HepG2 (cell line): ENCODE measurements around the gene FAM162A. TPM values are rescaled to one million over a fixed set of nuclear protein-coding genes. Genes with fewer than 3 reads are reported as not detected.
"Not testable (repeated sequence)": the region's sequence is repeated elsewhere in the genome, so short reads cannot be mapped to it uniquely, and the experiment has no call there.

Experiments used
- ATAC-seq: fragments of 200-7000 bp; cut with Tn5 transposase; 3 replicates; pipeline ENCODE4 v1.9.1; 2020; ENCODE audit warnings: mild to moderate bottlenecking, moderate library complexity
- BruUV-seq: library from RNA; stranded (reverse); fragments of 400-500 nt; replicated peaks from 2 replicates; lab custom pipeline; 2021; lab: Mats Ljungman, UMichigan
- CTCF ChIA-PET: fragments of 300-600 bp; formaldehyde crosslinking; extraction: SDS; loops from one replicate; lab custom pipeline; 2021; ENCODE audit warnings: low total read pairs, inconsistent platforms, low intra/inter-chr PET ratio; lab: Yijun Ruan, JAX
- POLR2A ChIA-PET: fragments of 350-600 bp; sonication (Branson Sonifier 250); formaldehyde crosslinking; loops from one replicate; lab custom pipeline; 2020; ENCODE audit warnings: antibody characterized with exemption, inconsistent platforms; lab: Yijun Ruan, JAX
- DNase-seq: peaks from one replicate; pipeline ENCODE4 v3.0.0-alpha.2; 2015; ENCODE audit warnings: low spot score
- FAIRE-seq: peaks from 3 replicates; lab custom pipeline; 2011; peaks lifted over from hg19 to GRCh38; lab: Jason Lieb, UNC
- H2AFZ ChIP-seq: one replicate; pipeline ENCODE4 v1.6.1; 2011; ENCODE audit warnings: low read length, inconsistent platforms
- H3K27ac ChIP-seq: fragments of 300-600 bp; 3 replicates; pipeline ENCODE4 v1.8.0; 2011; ENCODE audit warnings: mixed run types, mild to moderate bottlenecking, mixed read lengths, low read length, inconsistent platforms; ENCODE audit not compliant: insufficient read depth; ENCODE audit errors: extremely low read length
- H3K27me3 ChIP-seq, 2 experiments: fragments of 200-600 bp in 1 of 2; 2 replicates in 1 of 2; 3 replicates in 1 of 2; pipeline versions ENCODE4 v1.6.0 to v1.8.0; 2011; ENCODE audit warnings: low read length in 2 of 2, mild to moderate bottlenecking in 2 of 2, moderate library complexity in 2 of 2, inconsistent platforms in 1 of 2; ENCODE audit not compliant: insufficient read depth in 2 of 2, control insufficient read depth in 1 of 2
- H3K36me3 ChIP-seq, 2 experiments: fragments of 200-600 bp in 1 of 2; replicated peaks in 1 of 2; 2 replicates in 1 of 2; 3 replicates in 1 of 2; pipeline versions ENCODE4 v1.5.1 to v1.8.0; 2011; ENCODE audit warnings: low read length in 2 of 2, inconsistent platforms in 1 of 2; ENCODE audit not compliant: insufficient read depth in 2 of 2, control insufficient read depth in 1 of 2
- H3K4me1 ChIP-seq: 2 replicates; pipeline ENCODE4 v1.5.1; 2012; ENCODE audit warnings: low read length, inconsistent platforms; ENCODE audit not compliant: insufficient read depth
- H3K4me2 ChIP-seq: 2 replicates; pipeline ENCODE4 v1.6.0; 2011; ENCODE audit warnings: low read depth, low read length, inconsistent platforms
- H3K4me3 ChIP-seq, 3 experiments: fragments of 200-600 bp in 1 of 3; sonication (generic), shearing (Covaris generic) in 1 of 3; replicated peaks in 1 of 3; 2 replicates each; pipeline ENCODE4 v1.5.1; 2011 to 2016; ENCODE audit warnings: low read length in 3 of 3, inconsistent platforms in 2 of 3, low read depth in 2 of 3, mild to moderate bottlenecking in 2 of 3, control low read depth in 1 of 3, mixed read lengths in 1 of 3; ENCODE audit not compliant: insufficient read depth in 1 of 3
- H3K79me2 ChIP-seq: one replicate; pipeline ENCODE4 v1.6.1; 2011; ENCODE audit warnings: low read length, inconsistent platforms; ENCODE audit not compliant: insufficient read depth
- H3K9ac ChIP-seq: 2 replicates; pipeline ENCODE4 v1.6.0; 2011; ENCODE audit warnings: mild to moderate bottlenecking, low read depth, low read length, inconsistent platforms; ENCODE audit not compliant: insufficient read depth
- H3K9me3 ChIP-seq: 2 replicates; pipeline ENCODE4 v1.5.1; 2012; ENCODE audit warnings: mild to moderate bottlenecking, low read length
- H4K20me1 ChIP-seq: 2 replicates; pipeline ENCODE4 v1.6.0; 2011; ENCODE audit warnings: inconsistent platforms, mild to moderate bottlenecking, low read length, moderate library complexity; ENCODE audit not compliant: insufficient read depth
- BCL6 ChIP-seq: IDR thresholded peaks from 2 replicates; pipeline ENCODE4 v1.6.1; 2016; ENCODE audit warnings: missing genetic modification reagents, missing compliant biosample characterization
- HINFP ChIP-seq: sonication (generic); formaldehyde crosslinking; IDR thresholded peaks from 2 replicates; pipeline ENCODE4 v1.4.0; 2020; ENCODE audit warnings: low read depth, mild to moderate bottlenecking, missing genetic modification reagents
- REXO4 ChIP-seq: sonication (generic); formaldehyde crosslinking; IDR thresholded peaks from 2 replicates; pipeline ENCODE4 v1.8.0; 2022; ENCODE audit warnings: missing genetic modification reagents, mild to moderate bottlenecking, borderline replicate concordance
- TRIM22 ChIP-seq: fragments of 450-650 bp; IDR thresholded peaks from 2 replicates; pipeline ENCODE4 v1.6.1; 2017
- ZNF256 ChIP-seq: sonication (generic); formaldehyde crosslinking; conservative IDR thresholded peaks from 2 replicates; pipeline ENCODE4 v1.4.0; 2020; ENCODE audit warnings: missing genetic modification reagents
- WGBS: methylation state at CpG from one replicate; pipeline ENCODE4 v1.1.6; 2017; ENCODE audit warnings: low lambda C conversion rate; 5-methylcytosine and 5-hydroxymethylcytosine counted together
- in situ Hi-C: cut with HindIII; loops from 2 replicates; pipeline ENCODE4 v1.10.0; 2017; ENCODE audit warnings: low pct_unique_long_range_greater_than_20kb; ENCODE audit not compliant: extremely low pct_ligation_motif_present
- intact Hi-C: fragments of 100-400 bp; cut with micrococcal nuclease; formaldehyde crosslinking; loops from one replicate; pipeline ENCODE4 v1.10.0; 2022; ENCODE audit not compliant: unreplicated experiment
- polyA plus RNA-seq, 8 experiments: library from polyadenylated mRNA; depleted of rRNA in 3 of 8; stranded (reverse) in 7 of 8; unstranded in 1 of 8; fragments of >200 nt; fragmentation: Illumina TruSeq in 4 of 8; extraction: Trizol in 4 of 8; gene quantifications; 2 replicates each; pipeline versions ENCODE4 v1.2.1 to v1.2.3, GENCODE V29; 2011 to 2016; ENCODE audit warnings: low read depth in 4 of 8, missing spikeins in 1 of 8, mixed read lengths in 1 of 8; ENCODE audit not compliant: insufficient read depth in 1 of 8
- total RNA-seq, 5 experiments: library from RNA; depleted of rRNA; stranded (reverse); fragments of >200 nt; fragmentation: Illumina TruSeq; extraction: Trizol; gene quantifications; 2 replicates each; pipeline ENCODE4 v1.2.3, GENCODE V29; 2016; ENCODE audit warnings: low read depth in 1 of 5

Gene FAM162A
- total and polyA plus RNA-seq, 2 of the 13 experiments (the other 11 are each of a cell fraction or from before 2014, with no cell fraction given), result 115 to 155 TPM

GRCh38 chr3:122444491-122444887 lies 60.5 kb downstream of the FAM162A start:
- H3K4me2 ChIP-seq, H3K9ac ChIP-seq, H3K4me3 ChIP-seq, intact Hi-C loops, in situ Hi-C loops, BruUV-seq, H3K9me3 ChIP-seq, DNase-seq, H2AFZ ChIP-seq, CTCF ChIA-PET, H4K20me1 ChIP-seq, POLR2A ChIA-PET, H3K79me2 ChIP-seq, H3K27ac ChIP-seq: not testable (repeated sequence)
- peaks cover 2 to 42% of the 10 kb centered on the region in 2 experiments; a peak in 3 of 5 replicates for H3K36me3 ChIP-seq
- WGBS, result 95% methylated on average over 5 of the region's 5 CpGs
- TF ChIP-seq BCL6 (CRISPR knock-in tag), result peak; percentile 46; the same call in 1 of the 2 replicates
- TF ChIP-seq, all 625 proteins: peak for 1; not testable (repeated sequence) for 624
- not testable (repeated sequence) for FAIRE-seq, H3K27me3 ChIP-seq, H3K4me1 ChIP-seq, ATAC-seq

- H3K36me3 ChIP-seq, result peaks cover 3 to 28% of the 10 kb centered on the region in 2 experiments; a peak in 4 of 5 replicates
- H3K9me3 ChIP-seq, intact Hi-C loops, H3K9ac ChIP-seq, in situ Hi-C loops, H4K20me1 ChIP-seq, POLR2A ChIA-PET, H2AFZ ChIP-seq, BruUV-seq, H3K27ac ChIP-seq, H3K27me3 ChIP-seq, H3K79me2 ChIP-seq, FAIRE-seq, ATAC-seq, H3K4me3 ChIP-seq, DNase-seq, H3K4me1 ChIP-seq, H3K4me2 ChIP-seq, CTCF ChIA-PET: not testable (repeated sequence)
- WGBS, result 96% methylated on average over 6 of the region's 6 CpGs
These were observed 64.2 kb downstream of the FAM162A start for GRCh38 chr3:122448218-122448617.

- POLR2A ChIA-PET, result no interaction called here
- H3K9ac ChIP-seq, result no peak overlapping the region
- H2AFZ ChIP-seq, result no peak overlapping the region
- H3K27me3 ChIP-seq, result no peaks in the 10 kb centered on the region
- no TSS peak for BruUV-seq
- H3K4me3 ChIP-seq, result no peak overlapping the region
- in situ Hi-C loops, result no loop called here
- H3K4me1 ChIP-seq, result peaks cover 11% of the 10 kb centered on the region
- ATAC-seq (no peak), DNase-seq (no peak), FAIRE-seq (no peak)
- no peaks in the 10 kb centered on the region for H4K20me1 ChIP-seq
- H3K27ac ChIP-seq, result no peak overlapping the region
- no peak overlapping the region for H3K4me2 ChIP-seq
- no peaks in the 10 kb centered on the region for H3K9me3 ChIP-seq
- CTCF ChIA-PET, result no interaction called here
- 88% methylated on average over 3 of the region's 3 CpGs for WGBS
- intact Hi-C loops, result no loop called here
- H3K36me3 ChIP-seq, result peaks cover 4 to 38% of the 10 kb centered on the region in 2 experiments
- H3K79me2 ChIP-seq, result no peaks in the 10 kb centered on the region
- TF ChIP-seq ZNF256 (no peak), TRIM22 (no peak), REXO4 (no peak), HINFP (CRISPR knock-in tag) (no peak)
These were observed 67.4 kb downstream of the FAM162A start for GRCh38 chr3:122451371-122451770.
